Upper lobe of left lung (tissue), 6 donors: ENCODE measurements around the gene DOCK10. TPM values are rescaled to one million over a fixed set of nuclear protein-coding genes. Genes with fewer than 3 reads are reported as not detected.

Experiments
- ATAC-seq, 2 donors: fragments of 200-7000 bp; cut with Tn5 transposase; one replicate each; pipeline ENCODE4 v1.9.1; 2022; ENCODE audit warnings: mild to moderate bottlenecking in 2 of 2, moderate library complexity in 2 of 2; ENCODE audit not compliant: low FRiP score in 2 of 2
- DNase-seq, 2 donors: peaks; one replicate each; pipeline ENCODE4 v3.0.0-alpha.2; 2019 to 2020
- H3K27ac ChIP-seq, 4 donors: fragments of 200-600 bp; sonication (generic); one replicate each; pipeline ENCODE4 v1.5.1; 2016 to 2019
- H3K27me3 ChIP-seq, 4 donors: fragments of 200-600 bp; sonication (generic); one replicate each; pipeline ENCODE4 v1.5.1; 2017 to 2019
- H3K36me3 ChIP-seq, 4 donors: fragments of 200-600 bp; sonication (generic); one replicate each; pipeline ENCODE4 v1.5.1; 2016 to 2019
- H3K4me1 ChIP-seq, 4 donors: fragments of 200-600 bp; sonication (generic); one replicate each; pipeline ENCODE4 v1.5.1; 2018 to 2019
- H3K4me3 ChIP-seq, 4 donors: fragments of 200-600 bp; sonication (generic); one replicate each; pipeline ENCODE4 v1.5.1; 2017 to 2019; ENCODE audit warnings: mild to moderate bottlenecking in 2 of 4, moderate library complexity in 1 of 4
- H3K9me3 ChIP-seq, 4 donors: fragments of 200-600 bp; sonication (generic); one replicate each; pipeline ENCODE4 v1.5.1; 2018 to 2019
- CTCF ChIP-seq, 6 experiments: fragments of 450-650 bp in 4 of 6; fragments of 200-600 bp in 2 of 6; sonication (generic) in 2 of 6; IDR thresholded peaks; one replicate each; pipeline ENCODE4 v1.5.1; 2016 to 2019; ENCODE audit warnings: antibody characterized with exemption in 6 of 6
- EP300 ChIP-seq, 4 donors: sonication (generic); formaldehyde crosslinking; IDR thresholded peaks; one replicate each; pipeline ENCODE4 v1.5.1; 2017; ENCODE audit warnings: antibody characterized with exemption in 4 of 4, control low read depth in 2 of 4
- POLR2A ChIP-seq, 4 donors: fragments of 450-650 bp; IDR thresholded peaks; one replicate each; pipeline ENCODE4 v1.5.1; 2016 to 2017; ENCODE audit warnings: antibody characterized with exemption in 4 of 4, mild to moderate bottlenecking in 2 of 4
- POLR2AphosphoS5 ChIP-seq, 2 donors: sonication (generic); formaldehyde crosslinking; IDR thresholded peaks; one replicate each; pipeline ENCODE4 v1.5.1; 2017; ENCODE audit warnings: antibody characterized with exemption in 2 of 2
- WGBS, 2 donors: methylation state at CpG; one replicate each; pipeline ENCODE4 v1.1.5; 2017 to 2018; 5-methylcytosine and 5-hydroxymethylcytosine counted together
- total RNA-seq, 6 donors: library from RNA; depleted of rRNA in 4 of 6; stranded (reverse); fragments of >200 nt in 4 of 6; gene quantifications; one replicate each; pipeline versions ENCODE4 v1.1.0 to v1.2.1, GENCODE V29; 2016 to 2021
- donor health status: DM: no; HTN: no; CAD: no; lungs with moderate emphysema.
- donor health status: DM: no; HTN: yes; CAD: no; lungs with severe emphysema.

DOCK10 gene
- total RNA-seq, 6 donors from 2014 or later: 17.6 to 127 (median 39.9) TPM

GRCh38 chr2:224929512-224929911 lies 112.8 kb downstream of the DOCK10 start:
- TF ChIP-seq POLR2A (IDR thresholded peaks at IDR 0.05) (no peak), POLR2AphosphoS5 (IDR thresholded peaks at IDR 0.05) (no peak), CTCF (IDR thresholded peaks at IDR 0.05) (no peak), EP300 (IDR thresholded peaks at IDR 0.05) (no peak)
- Histone ChIP-seq H3K27ac (peak overlapping the region in 1 of 4 donors; percentile 19), H3K9me3 (no peaks in the 10 kb centered on the region), H3K4me1 (peaks cover 19 to 35% (median 31%) of the 10 kb centered on the region in 4 donors), H3K4me3 (no peak overlapping the region), H3K27me3 (no peaks in the 10 kb centered on the region), H3K36me3 (no peaks in the 10 kb centered on the region)
- DNase-seq: no peak
- no peak for ATAC-seq
- WGBS, 2 donors: 86 to 88% methylated on average over 3 of the region's 3 CpGs

GRCh38 chr2:224927646-224928173 lies 114.6 kb downstream of the DOCK10 start:
- Histone ChIP-seq H3K4me1 (peaks cover 22 to 45% (median 34%) of the 10 kb centered on the region in 4 donors), H3K27me3 (no peaks in the 10 kb centered on the region), H3K4me3 (no peak overlapping the region), H3K9me3 (no peaks in the 10 kb centered on the region), H3K36me3 (no peaks in the 10 kb centered on the region), H3K27ac (peak overlapping the region; percentile 62 to 68 (median 62))
- ATAC-seq (peak; percentile 70 to 82), DNase-seq (peak in 1 of 2 donors; percentile 75)
- 26 to 41% methylated on average over 7 of the region's 7 CpGs for WGBS, 2 donors
- TF ChIP-seq CTCF (IDR thresholded peaks at IDR 0.05) (no peak), EP300 (IDR thresholded peaks at IDR 0.05) (no peak), POLR2A (IDR thresholded peaks at IDR 0.05) (peak in 1 of 4 donors; percentile 54), POLR2AphosphoS5 (IDR thresholded peaks at IDR 0.05) (peak in 1 of 2 donors; percentile 71)

GRCh38 chr2:224927011-224927410 lies 115.3 kb downstream of the DOCK10 start:
- Histone ChIP-seq H3K27ac (peak overlapping the region; percentile 62 to 68 (median 62)), H3K4me3 (no peak overlapping the region), H3K4me1 (peaks cover 22 to 49% (median 34%) of the 10 kb centered on the region in 4 donors), H3K27me3 (no peaks in the 10 kb centered on the region), H3K9me3 (no peaks in the 10 kb centered on the region), H3K36me3 (no peaks in the 10 kb centered on the region)
- DNase-seq (no peak), ATAC-seq (no peak)
- WGBS, 2 donors: 54 to 62% methylated on average over 2 of the region's 2 CpGs
- TF ChIP-seq CTCF (IDR thresholded peaks at IDR 0.05): no peak
- TF ChIP-seq EP300 (IDR thresholded peaks at IDR 0.05): no peak
- TF ChIP-seq POLR2AphosphoS5 (IDR thresholded peaks at IDR 0.05): no peak
- no peak for TF ChIP-seq POLR2A (IDR thresholded peaks at IDR 0.05)

- H3K27me3 ChIP-seq: no peaks in the 10 kb centered on the region
- peak overlapping the region in 3 of 4 donors; percentile 62 to 63 (median 62) for H3K27ac ChIP-seq
- no peaks in the 10 kb centered on the region for H3K9me3 ChIP-seq
- H3K4me1 ChIP-seq: peaks cover 26 to 55% (median 34%) of the 10 kb centered on the region in 4 donors
- ATAC-seq: no peak
- DNase-seq: no peak
- no peak overlapping the region for H3K4me3 ChIP-seq
- no peaks in the 10 kb centered on the region for H3K36me3 ChIP-seq
- no peak for TF ChIP-seq CTCF (IDR thresholded peaks at IDR 0.05)
- no peak for TF ChIP-seq EP300 (IDR thresholded peaks at IDR 0.05)
- TF ChIP-seq POLR2AphosphoS5 (IDR thresholded peaks at IDR 0.05): no peak
- TF ChIP-seq POLR2A (IDR thresholded peaks at IDR 0.05): no peak
Measured at GRCh38 chr2:224925810-224926100, 116.5 kb downstream of the DOCK10 start.
